ENCODE data around the gene HS6ST1.
A peak's percentile ranks its signal among the peaks of the same experiment; 100 is the strongest.

HS6ST1 gene

GRCh38 chr2:128347701-128348539 lies 29.3 kb upstream of the HS6ST1 start:
- peak; percentile 6 for DNase-seq

- DNase-seq, result no peak
Measured at GRCh38 chr2:128347171-128347558, 28.5 kb upstream of the HS6ST1 start.

- no peak for DNase-seq
Measured at GRCh38 chr2:128346291-128347170, 27.9 kb upstream of the HS6ST1 start.

- no peak for DNase-seq
Measured at GRCh38 chr2:128345436-128346165, 26.9 kb upstream of the HS6ST1 start.

- no peak for DNase-seq
Measured at GRCh38 chr2:128344101-128344500, 25.4 kb upstream of the HS6ST1 start.

- DNase-seq, result no peak
Measured at GRCh38 chr2:128343459-128343858, 24.8 kb upstream of the HS6ST1 start.

- DNase-seq, result no peak
Measured at GRCh38 chr2:128342550-128342949, 23.9 kb upstream of the HS6ST1 start.

GRCh38 chr2:128341621-128342020 lies 23.0 kb upstream of the HS6ST1 start:
- no peak for DNase-seq

DNA sequence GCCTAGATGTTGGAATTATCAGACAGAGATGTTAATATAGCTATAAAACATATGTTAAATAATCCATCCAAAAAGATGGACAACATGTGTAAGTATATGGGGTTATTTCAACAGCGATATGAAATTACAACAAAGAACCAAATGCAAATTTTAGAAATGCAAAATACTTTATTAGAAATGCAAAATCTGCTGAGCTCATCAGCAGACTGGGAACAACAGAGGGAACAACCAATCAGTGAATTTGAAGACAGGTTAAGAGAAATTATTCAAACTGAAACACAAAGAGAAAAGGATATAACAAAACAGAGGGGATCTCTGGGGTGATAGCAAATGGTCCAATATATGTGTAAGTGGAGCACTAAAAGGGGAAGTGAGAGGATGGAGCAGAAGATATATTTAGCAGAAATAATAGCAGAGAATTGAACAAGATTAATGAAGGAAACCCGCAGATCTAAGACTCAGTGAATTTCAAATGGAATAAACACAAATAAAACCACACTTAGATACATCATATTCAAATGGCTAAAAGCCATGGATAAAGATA lies 13.5 kb upstream of the HS6ST1 start:
- no peak for DNase-seq

- no peak for DNase-seq
Measured at GRCh38 chr2:128330583-128330982, 11.9 kb upstream of the HS6ST1 start.

- DNase-seq, result no peak
Measured at GRCh38 chr2:128329607-128330006, 10.9 kb upstream of the HS6ST1 start.

GRCh38 chr2:128327180-128327964 lies 8.7 kb upstream of the HS6ST1 start:
- DNase-seq, result no peak

DNA sequence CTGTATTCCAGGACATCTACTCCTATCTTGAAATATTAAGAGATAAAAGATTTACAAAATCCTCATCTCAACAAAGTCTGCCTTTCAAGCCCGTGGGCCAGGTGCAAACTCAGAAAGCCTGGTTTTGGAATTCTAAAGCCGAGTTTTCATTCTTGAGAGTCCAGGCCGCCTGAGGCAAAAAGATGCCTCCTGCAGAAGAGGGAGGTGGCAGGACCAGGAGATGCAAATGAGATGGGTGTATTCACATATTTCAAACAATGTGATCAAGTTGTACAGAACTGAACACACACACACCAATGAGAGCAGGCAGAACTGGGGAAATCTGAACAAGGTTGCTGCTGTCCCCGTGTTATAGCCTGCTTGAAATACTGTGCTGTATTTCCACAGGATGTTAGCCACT lies 7.7 kb upstream of the HS6ST1 start:
- DNase-seq, result no peak

- no peak for DNase-seq
Measured at GRCh38 chr2:128325611-128326181, 7.0 kb upstream of the HS6ST1 start.

DNA sequence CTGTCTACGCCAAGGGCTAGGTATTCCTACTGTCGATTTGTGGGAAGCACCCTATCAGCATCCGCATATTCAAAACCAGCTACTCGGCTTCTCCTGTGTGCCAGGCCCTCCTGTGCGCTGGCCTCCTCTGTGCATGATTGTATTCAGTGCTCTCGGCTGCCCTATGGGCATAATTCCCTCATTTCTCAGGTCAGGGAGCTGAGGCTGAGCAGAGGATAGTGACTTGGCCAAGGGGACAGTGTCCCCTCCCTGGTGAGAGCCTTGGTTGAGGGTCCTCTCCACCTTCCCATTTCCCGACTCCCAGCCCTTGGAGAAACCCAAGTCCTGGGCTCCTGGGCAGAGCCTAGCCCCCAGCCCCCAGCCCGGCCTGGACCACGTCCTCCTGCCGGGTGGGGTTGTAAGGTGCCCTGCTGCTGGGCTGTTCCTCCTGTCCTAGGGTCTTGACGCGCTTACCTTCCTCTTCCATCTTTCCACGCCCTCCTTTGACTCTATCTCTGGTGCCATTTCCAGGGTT lies 6.3 kb upstream of the HS6ST1 start:
- DNase-seq, result no peak

GRCh38 chr2:128324008-128324896 lies 5.6 kb upstream of the HS6ST1 start:
- DNase-seq, result no peak

DNA sequence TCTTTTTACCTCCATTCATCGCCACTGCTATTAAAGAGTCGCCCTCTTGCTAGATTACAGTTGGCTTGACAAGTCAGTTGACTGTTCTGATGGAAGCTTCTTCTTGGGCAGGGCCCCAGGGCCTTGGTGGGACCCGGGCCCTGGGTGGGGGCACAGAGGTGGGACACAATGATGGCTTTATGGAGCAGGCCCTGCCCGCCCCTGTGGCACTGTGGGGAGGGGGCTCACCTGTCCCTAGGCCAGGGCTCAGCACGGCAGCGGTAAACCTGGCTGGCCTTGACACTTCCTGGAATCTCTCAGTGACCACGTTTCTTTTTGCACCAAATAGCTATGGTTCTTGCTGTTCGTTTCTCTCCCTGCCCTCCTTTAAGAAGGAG lies 4.9 kb upstream of the HS6ST1 start:
- no peak for DNase-seq

GRCh38 chr2:128322715-128323554 lies 4.3 kb upstream of the HS6ST1 start:
- no peak for DNase-seq

All from NCI-H2029 treated with DMSO at 0.1 percent for 48 hours (cell line).